Measurements from ENCODE around the gene PCF11. TPM values are rescaled to one million over a fixed set of nuclear protein-coding genes. Genes with fewer than 3 reads are reported as not detected.

Gene PCF11
- total RNA-seq, 2 donors from 2014 or later: 53.4 to 74.2 TPM

GRCh38 chr11:83139310-83139709, 17.6 kb upstream of the PCF11 start:
- TF ChIP-seq CTCF (IDR thresholded peaks at IDR 0.05) (no peak), POLR2A (IDR thresholded peaks at IDR 0.05) (no peak)

GRCh38 chr11:83140691-83141455, 16.1 kb upstream of the PCF11 start:
- no peaks in the 10 kb centered on the region for H3K36me3 ChIP-seq (replicated peaks in 1 of 2; ENCODE audit: insufficient read depth in 1 of 2, low read depth in 2 of 2)
- no peak overlapping the region for H3K4me3 ChIP-seq
- no peaks in the 10 kb centered on the region for H3K4me1 ChIP-seq
- DNase-seq (no peak), ATAC-seq (no peak)
- no peaks in the 10 kb centered on the region for H3K9me3 ChIP-seq
- TF ChIP-seq POLR2A (IDR thresholded peaks at IDR 0.05) (no peak), CTCF (IDR thresholded peaks at IDR 0.05) (no peak)
- no peaks in the 10 kb centered on the region for H3K27me3 ChIP-seq
- intact Hi-C loops (cut with DNase I): no loop called here
- no peak overlapping the region for H3K27ac ChIP-seq
- WGBS, 2 donors: 82 to 87% methylated on average over 4 to 11 of the region's 11 CpGs

More at GRCh38 chr11:83139310-83139709, 17.6 kb upstream of the PCF11 start:
- intact Hi-C loops (cut with DNase I): no loop called here
- WGBS, 2 donors: 95% methylated on average over 6 of the region's 6 CpGs
- ATAC-seq (no peak), DNase-seq (no peak)
- no peak overlapping the region for H3K27ac ChIP-seq
- no peaks in the 10 kb centered on the region for H3K9me3 ChIP-seq
- H3K4me1 ChIP-seq: no peaks in the 10 kb centered on the region
- H3K36me3 ChIP-seq (replicated peaks in 1 of 2; ENCODE audit: insufficient read depth in 1 of 2, low read depth in 2 of 2): no peaks in the 10 kb centered on the region
- H3K4me3 ChIP-seq: no peak overlapping the region
- no peaks in the 10 kb centered on the region for H3K27me3 ChIP-seq

GRCh38 chr11:83147895-83148294, 9.0 kb upstream of the PCF11 start:
- ATAC-seq (no peak), DNase-seq (no peak)
- Histone ChIP-seq H3K9me3 (no peaks in the 10 kb centered on the region), H3K4me3 (no peak overlapping the region), H3K4me1 (no peaks in the 10 kb centered on the region), H3K27me3 (no peaks in the 10 kb centered on the region), H3K36me3 (replicated peaks in 1 of 2; ENCODE audit: insufficient read depth in 1 of 2, low read depth in 2 of 2) (no peaks in the 10 kb centered on the region), H3K27ac (no peak overlapping the region)
- 84 to 88% methylated on average over 4 of the region's 4 CpGs for WGBS, 2 donors
- intact Hi-C loops (cut with DNase I): no loop called here
- no peak for TF ChIP-seq POLR2A (IDR thresholded peaks at IDR 0.05)
- TF ChIP-seq CTCF (IDR thresholded peaks at IDR 0.05): no peak

DNA sequence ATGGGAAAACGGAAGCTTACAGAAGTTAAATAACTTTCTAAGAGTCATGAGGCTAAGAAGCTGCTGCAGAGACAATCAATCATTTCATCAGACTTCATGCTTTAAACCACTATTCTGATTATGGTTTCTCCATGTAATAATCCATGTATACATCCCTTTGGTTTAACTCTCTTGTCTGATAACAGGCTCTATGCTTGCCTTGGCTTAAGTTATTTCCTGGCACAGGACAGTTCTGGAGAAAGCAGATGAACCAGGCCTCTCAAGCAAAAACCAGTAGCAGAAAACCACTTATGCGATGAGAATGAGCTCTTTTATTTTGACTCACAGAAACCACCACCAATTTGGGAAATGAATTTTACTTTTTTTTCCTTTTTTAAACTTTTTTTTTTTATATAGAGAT, 6.5 kb upstream of the PCF11 start:
- intact Hi-C loops (cut with DNase I): no loop called here
- no peak for DNase-seq
- Histone ChIP-seq H3K4me3 (no peak overlapping the region), H3K27me3 (no peaks in the 10 kb centered on the region), H3K36me3 (replicated peaks in 1 of 2; ENCODE audit: insufficient read depth in 1 of 2, low read depth in 2 of 2) (no peaks in the 10 kb centered on the region), H3K4me1 (peaks cover 2% of the 10 kb centered on the region), H3K9me3 (no peaks in the 10 kb centered on the region), H3K27ac (no peak overlapping the region)
- TF ChIP-seq CTCF (IDR thresholded peaks at IDR 0.05) (no peak), POLR2A (IDR thresholded peaks at IDR 0.05) (no peak)
- no peak for ATAC-seq
- WGBS, 2 donors: 89 to 95% methylated on average over 2 of the region's 2 CpGs
